ENCODE results near the gene CD69. TPM values are rescaled to one million over a fixed set of nuclear protein-coding genes. Genes with fewer than 3 reads are reported as not detected.

CD69 gene
- total RNA-seq, 1 donor from 2014 or later, result 0.39 TPM

GRCh38 chr12:9782547-9783382 lies 22.1 kb upstream of the CD69 start:
- DNase-seq (ENCODE audit: low read depth in 2 of 2), result no peak

- DNase-seq (ENCODE audit: low read depth in 2 of 2), result no peak
These were observed 20.7 kb upstream of the CD69 start for GRCh38 chr12:9781360-9781759.

- no peak for DNase-seq (ENCODE audit: low read depth in 2 of 2)
These were observed 18.5 kb upstream of the CD69 start for GRCh38 chr12:9779209-9779608.

GRCh38 chr12:9776781-9777180 lies 16.1 kb upstream of the CD69 start:
- DNase-seq (ENCODE audit: low read depth in 2 of 2), result no peak

GRCh38 chr12:9773216-9773877 lies 12.6 kb upstream of the CD69 start:
- DNase-seq (ENCODE audit: low read depth in 2 of 2), result no peak

GRCh38 chr12:9763025-9763424 lies 2.3 kb upstream of the CD69 start:
- DNase-seq (ENCODE audit: low read depth in 2 of 2), result no peak

- DNase-seq (ENCODE audit: low read depth in 2 of 2), result no peak
These were observed 1.7 kb upstream of the CD69 start for GRCh38 chr12:9762369-9762768.

GRCh38 chr12:9761419-9761781 lies 699 bp upstream of the CD69 start:
- no peak for DNase-seq (ENCODE audit: low read depth in 2 of 2)

- no peak for DNase-seq (ENCODE audit: low read depth in 2 of 2)
These were observed 581 bp downstream of the CD69 start for GRCh38 chr12:9760120-9760519.

GRCh38 chr12:9759694-9760093 lies 1.0 kb downstream of the CD69 start:
- DNase-seq (ENCODE audit: low read depth in 2 of 2), result no peak

- DNase-seq (ENCODE audit: low read depth in 2 of 2), result no peak
These were observed 2.6 kb downstream of the CD69 start for GRCh38 chr12:9758119-9758518.

GRCh38 chr12:9757433-9758025 lies 3.2 kb downstream of the CD69 start:
- no peak for DNase-seq (ENCODE audit: low read depth in 2 of 2)

GRCh38 chr12:9756706-9757105 lies 4.0 kb downstream of the CD69 start:
- no peak for DNase-seq (ENCODE audit: low read depth in 2 of 2)

- DNase-seq (ENCODE audit: low read depth in 2 of 2), result no peak
These were observed 4.5 kb downstream of the CD69 start for GRCh38 chr12:9756170-9756569.

GRCh38 chr12:9755567-9755966 lies 5.1 kb downstream of the CD69 start:
- no peak for DNase-seq (ENCODE audit: low read depth in 2 of 2)

GRCh38 chr12:9755035-9755434 lies 5.7 kb downstream of the CD69 start:
- DNase-seq (ENCODE audit: low read depth in 2 of 2), result no peak

- no peak for DNase-seq (ENCODE audit: low read depth in 2 of 2)
These were observed 6.4 kb downstream of the CD69 start for GRCh38 chr12:9754099-9754927.

GRCh38 chr12:9753498-9753897 lies 7.2 kb downstream of the CD69 start:
- peak in 1 of 2 donors; percentile 59 for DNase-seq (ENCODE audit: low read depth in 2 of 2)

GRCh38 chr12:9753073-9753472 lies 7.6 kb downstream of the CD69 start:
- no peak for DNase-seq (ENCODE audit: low read depth in 2 of 2)

- DNase-seq (ENCODE audit: low read depth in 2 of 2), result no peak
These were observed 8.4 kb downstream of the CD69 start for GRCh38 chr12:9752145-9752933.
